B cell (primary cell): Measurements from ENCODE around the gene INSC.

ENCODE experiments used
- EZH2 ChIP-seq: IDR thresholded peaks from 2 replicates; pipeline ENCODE4 v1.6.1; 2012; ENCODE audit warnings: borderline replicate concordance, low read depth, mild to moderate bottlenecking, moderate library complexity, low read length; ENCODE audit not compliant: insufficient read depth, poor library complexity, severe bottlenecking
- TF ChIP-seq, protein P1 (sequence below): fragments of 200-600 bp; IDR thresholded peaks from one replicate; pipeline ENCODE4 v1.8.0; 2022; ENCODE audit warnings: antibody characterized with exemption, mild to moderate bottlenecking

GRCh38 chr11:15153231-15153630 is 38.5 kb downstream of the INSC start:
- TF ChIP-seq, protein P1, sequence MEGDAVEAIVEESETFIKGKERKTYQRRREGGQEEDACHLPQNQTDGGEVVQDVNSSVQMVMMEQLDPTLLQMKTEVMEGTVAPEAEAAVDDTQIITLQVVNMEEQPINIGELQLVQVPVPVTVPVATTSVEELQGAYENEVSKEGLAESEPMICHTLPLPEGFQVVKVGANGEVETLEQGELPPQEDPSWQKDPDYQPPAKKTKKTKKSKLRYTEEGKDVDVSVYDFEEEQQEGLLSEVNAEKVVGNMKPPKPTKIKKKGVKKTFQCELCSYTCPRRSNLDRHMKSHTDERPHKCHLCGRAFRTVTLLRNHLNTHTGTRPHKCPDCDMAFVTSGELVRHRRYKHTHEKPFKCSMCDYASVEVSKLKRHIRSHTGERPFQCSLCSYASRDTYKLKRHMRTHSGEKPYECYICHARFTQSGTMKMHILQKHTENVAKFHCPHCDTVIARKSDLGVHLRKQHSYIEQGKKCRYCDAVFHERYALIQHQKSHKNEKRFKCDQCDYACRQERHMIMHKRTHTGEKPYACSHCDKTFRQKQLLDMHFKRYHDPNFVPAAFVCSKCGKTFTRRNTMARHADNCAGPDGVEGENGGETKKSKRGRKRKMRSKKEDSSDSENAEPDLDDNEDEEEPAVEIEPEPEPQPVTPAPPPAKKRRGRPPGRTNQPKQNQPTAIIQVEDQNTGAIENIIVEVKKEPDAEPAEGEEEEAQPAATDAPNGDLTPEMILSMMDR, result no peak
- no peak for TF ChIP-seq EZH2
